Eye (tissue), 1 donor: ENCODE measurements around the gene BCAM.
"Not testable (repeated sequence)": the region's sequence is repeated elsewhere in the genome, so short reads cannot be mapped to it uniquely, and the experiment has no call there.

Experiments
- DNase-seq: peaks from one replicate; pipeline ENCODE4 v3.0.0-alpha.2; 2015

BCAM gene

DNA sequence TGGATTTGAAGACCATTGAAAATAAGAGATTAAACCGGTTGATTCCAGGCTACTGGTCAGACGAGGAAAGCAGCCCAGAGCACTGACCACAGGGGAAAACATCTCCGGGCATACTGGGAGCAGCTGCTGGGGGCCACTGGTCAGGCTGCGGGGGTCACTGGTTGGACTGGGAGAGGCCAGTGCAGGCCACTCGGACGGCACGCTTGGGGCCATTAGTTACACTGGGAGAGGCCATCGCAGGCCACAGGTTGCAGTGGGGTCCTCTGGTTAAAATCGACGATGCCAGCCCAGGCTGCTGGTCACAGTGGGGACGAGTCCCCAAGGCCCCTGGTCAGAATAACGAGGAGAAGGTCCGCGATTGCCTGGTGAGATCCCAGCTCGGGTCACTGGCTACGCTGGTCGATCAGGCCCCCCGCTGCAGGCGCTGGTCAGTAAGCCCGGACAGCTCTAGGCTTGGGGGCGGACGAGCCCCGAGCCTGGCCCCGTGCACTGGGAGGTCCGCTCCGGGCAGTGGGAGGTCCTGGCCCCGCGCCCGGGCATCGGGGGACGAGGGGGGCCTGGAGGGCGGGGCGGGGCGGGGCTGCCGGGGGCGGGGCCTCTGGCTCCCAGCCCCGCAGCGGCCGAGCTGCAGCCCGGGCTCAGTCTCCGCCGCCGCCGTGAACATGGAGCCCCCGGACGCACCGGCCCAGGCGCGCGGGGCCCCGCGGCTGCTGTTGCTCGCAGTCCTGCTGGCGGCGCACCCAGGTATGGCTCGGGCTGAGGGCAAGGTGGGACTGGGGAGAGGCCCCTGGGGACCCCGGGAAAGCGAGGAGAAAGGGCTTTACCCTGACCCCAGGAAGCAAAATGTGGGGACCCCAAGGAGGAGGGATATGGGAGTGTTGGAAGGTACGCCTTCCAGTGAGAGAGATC lies at the start of gene BCAM:
Gene BCAM (plus strand): TSS at position 641 of the 909 bp plus-strand sequence. CDS start 22 bp downstream, at position 663.
- DNase-seq, result peak; percentile 83

- no peak for DNase-seq
These were observed 46.9 kb upstream of the BCAM start for GRCh38 chr19:44762038-44762437.

GRCh38 chr19:44765033-44765948 lies 43.6 kb upstream of the BCAM start:
- no peak for DNase-seq

DNA sequence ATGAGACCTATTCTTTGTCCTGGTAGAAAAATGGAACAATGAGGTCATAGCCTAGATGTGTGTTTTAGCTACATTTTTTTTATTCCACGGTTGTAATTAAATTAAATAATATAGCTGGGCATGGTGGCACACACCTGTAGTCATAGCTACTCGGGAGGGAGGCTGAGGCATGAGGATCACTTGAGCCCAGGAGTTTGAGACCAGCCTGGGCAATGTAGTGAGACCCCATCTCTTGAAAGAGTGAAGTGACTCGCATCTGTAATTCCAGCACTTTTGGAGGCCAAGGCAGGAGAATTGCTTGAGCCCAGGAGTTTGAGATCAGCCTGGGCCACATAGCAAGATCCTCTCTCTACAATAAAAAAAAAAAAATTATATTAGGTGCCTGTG lies 43.0 kb upstream of the BCAM start:
- no peak for DNase-seq

DNA sequence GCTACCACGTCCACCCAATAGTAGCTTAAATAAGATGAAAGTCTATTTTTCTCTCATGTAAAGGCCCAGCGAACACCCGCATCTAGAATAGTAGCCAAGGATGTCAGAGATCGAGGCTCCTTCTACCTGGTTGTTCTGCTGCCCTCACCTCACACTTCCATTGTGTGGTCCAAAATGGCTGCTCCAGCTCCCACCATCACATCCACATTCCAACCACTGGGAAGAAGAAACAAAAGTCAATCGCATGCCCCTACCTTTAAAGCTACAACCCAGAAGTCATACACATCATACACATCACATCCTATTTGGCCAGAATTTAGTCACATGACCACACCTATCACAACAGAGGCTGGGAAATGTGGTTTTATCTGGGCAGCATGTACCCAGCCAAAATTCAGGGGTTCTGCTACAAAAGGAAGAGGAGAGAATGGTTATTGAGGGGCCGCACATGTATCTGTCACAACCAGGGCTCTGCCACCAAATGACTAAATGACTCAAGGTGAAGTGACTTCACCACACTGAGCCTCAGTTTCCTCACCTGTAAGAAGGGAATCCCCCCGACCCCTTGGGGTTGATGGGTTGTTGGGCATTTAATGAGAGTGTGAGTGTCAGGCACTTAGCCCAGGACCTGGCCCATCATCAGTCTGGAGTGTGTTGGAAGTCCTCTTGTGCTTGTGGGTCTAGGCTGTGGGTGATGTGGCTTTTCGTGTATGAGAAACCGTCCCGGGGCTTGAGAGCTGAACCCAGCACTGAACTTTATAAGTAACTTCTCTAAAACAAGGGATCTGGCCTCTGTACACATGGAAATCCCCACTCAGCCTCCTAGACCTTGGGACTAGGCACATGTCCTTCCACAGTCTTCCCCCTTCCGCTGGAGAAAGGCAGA lies 41.4 kb upstream of the BCAM start:
- no peak for DNase-seq

- peak; percentile 94 for DNase-seq
These were observed 38.2 kb upstream of the BCAM start for GRCh38 chr19:44770550-44771257.

- not testable (repeated sequence) for DNase-seq
These were observed 36.8 kb upstream of the BCAM start for GRCh38 chr19:44772144-44772543.

- DNase-seq, result no peak
These were observed 35.9 kb upstream of the BCAM start for GRCh38 chr19:44772959-44773358.

DNA sequence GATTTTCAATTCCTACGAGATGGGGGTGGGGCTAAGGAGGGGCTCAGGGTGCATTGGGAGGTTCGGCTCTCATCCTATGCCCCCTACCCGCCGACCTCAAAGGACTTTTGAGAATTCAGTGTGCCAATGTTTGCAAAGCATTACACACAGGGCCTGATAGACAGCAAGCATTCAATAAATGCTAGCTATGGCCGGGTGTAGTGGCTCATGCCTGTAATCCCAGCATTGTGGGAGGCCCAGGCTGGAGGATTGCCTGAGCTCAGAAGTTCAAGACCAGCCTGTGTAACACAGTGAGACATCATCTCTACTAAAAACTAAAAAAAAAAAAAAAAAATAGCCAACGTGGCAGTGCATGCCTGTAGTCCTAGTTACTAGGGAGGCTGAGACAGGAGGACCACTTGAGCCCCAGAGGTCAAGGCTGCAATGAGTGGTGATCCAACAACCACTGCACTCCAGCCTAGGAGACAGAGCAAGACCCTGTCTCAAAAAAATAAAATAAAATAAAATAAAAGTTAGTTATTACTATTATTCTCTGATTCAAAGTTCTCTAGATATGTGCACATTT lies 33.1 kb upstream of the BCAM start:
- DNase-seq, result no peak

DNA sequence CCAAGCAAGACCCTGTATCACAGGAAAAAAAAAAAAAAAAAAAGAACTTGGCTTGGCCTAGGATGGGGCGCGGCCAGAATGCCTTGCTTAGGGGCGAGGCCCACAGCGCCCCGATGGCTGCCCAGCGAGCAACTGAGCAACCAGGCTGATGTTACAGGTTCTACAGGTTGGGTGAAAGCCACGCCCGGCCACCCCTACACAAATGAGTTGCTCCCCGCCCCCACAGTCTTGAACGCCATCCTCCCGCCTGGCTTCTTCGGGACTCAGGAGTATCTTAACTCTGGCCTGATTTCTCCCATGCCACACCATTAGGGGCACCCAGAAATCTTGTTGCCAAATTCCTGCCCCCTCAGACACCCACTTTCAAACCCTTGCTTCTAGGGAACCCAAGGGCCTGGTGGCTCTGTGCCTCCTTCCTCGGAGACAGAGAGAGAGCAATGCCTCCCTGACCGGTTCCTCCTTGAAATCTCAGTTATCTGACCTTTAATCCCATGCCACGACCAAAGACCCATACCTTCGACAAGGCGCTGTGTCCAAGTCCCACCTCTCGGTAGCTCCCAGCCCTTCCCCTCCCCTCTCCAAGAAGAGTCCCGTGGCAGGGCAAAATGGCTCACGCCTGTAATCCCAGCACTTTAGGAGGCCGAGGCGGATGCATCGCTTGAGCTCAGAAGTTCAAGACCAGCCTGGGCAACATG lies 32.4 kb upstream of the BCAM start:
- no peak for DNase-seq

DNA sequence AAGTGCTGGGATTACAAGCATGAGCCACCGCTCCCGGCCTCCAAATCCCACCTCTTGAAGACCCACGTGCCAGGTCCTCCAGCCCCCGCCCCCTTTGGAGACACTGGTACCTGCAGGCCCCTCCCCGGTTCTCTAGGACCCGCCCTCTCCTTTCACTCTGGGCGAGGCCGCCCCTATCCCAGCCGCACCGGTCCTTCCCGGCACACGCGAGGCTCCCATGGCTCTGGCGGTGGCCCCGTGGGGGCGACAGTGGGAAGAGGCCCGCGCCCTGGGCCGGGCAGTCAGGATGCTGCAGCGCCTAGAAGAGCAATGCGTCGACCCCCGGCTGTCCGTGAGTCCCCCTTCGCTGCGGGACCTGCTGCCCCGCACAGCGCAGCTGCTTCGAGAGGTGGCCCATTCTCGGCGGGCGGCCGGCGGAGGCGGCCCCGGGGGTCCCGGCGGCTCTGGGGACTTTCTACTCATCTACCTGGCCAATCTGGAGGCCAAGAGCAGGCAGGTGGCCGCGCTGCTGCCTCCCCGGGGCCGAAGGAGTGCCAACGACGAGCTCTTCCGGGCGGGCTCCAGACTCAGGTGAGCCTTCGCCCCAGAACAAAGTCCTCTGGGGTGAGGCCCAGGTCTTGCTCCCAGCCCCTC lies 31.1 kb upstream of the BCAM start, which contains the start of gene CBLC:
Gene CBLC (plus strand): TSS at position 176 of the 633 bp plus-strand sequence. CDS start 42 bp downstream, at position 218.
- no peak for DNase-seq

DNA sequence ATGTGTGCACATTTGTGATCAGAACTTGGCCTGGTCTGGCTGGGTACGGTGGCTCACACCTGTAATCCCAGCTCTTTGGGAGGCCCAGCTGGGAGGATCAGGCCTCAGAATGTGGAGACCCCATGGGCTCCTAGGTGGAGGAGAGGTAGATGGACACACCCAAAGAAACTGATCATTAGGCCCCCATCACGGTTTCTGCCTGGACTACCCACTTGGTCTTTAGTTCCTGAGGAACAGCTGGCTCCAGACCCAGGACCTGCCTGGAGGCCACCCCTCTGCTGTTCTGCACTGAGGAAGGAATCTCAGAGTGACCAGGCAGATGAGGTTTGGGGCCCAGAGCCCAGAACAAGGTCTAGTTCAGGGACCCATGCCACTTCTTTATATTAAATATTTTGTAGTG lies 29.8 kb upstream of the BCAM start:
- no peak for DNase-seq

DNA sequence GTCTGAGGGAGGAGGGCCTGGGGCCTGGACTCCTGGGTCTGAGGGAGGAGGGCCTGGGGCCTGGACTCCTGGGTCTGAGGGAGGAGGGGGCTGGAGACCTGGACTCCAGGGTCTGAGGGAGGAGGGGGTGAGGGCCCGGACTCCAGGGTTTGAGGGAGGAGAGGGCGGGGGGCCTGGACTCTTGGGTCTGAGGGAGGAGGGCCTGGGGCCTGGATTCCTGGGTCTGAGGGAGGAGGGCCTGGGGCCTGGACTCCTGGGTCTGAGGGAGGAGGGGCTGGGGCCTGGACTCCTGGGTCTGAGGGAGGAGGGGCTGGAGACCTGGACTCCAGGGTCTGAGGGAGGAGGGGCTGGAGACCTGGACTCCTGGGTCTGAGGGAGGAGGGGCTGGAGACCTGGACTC lies 27.2 kb upstream of the BCAM start:
- DNase-seq, result not testable (repeated sequence)

DNA sequence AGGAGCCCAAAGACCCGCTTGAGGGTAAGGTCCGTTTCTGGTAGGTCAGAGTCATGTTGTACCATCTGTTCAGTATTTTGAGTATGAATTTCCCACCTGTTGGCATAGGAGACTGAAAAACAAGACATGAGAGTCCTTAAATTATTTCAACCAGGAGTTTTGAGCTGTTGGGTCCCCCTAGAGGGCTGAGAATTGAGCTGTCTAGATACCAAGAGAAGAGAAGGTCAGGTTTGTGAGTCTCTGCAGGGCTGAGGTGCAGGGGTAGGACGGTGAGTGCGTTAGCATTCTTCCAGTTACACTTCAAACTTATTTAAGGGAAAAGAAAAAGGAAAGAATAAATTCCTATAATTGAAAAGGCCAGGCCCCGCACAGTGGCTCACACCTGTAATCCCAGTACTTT lies 26.2 kb upstream of the BCAM start:
- no peak for DNase-seq

GRCh38 chr19:44783545-44783944 lies 25.4 kb upstream of the BCAM start:
- DNase-seq, result no peak

DNA sequence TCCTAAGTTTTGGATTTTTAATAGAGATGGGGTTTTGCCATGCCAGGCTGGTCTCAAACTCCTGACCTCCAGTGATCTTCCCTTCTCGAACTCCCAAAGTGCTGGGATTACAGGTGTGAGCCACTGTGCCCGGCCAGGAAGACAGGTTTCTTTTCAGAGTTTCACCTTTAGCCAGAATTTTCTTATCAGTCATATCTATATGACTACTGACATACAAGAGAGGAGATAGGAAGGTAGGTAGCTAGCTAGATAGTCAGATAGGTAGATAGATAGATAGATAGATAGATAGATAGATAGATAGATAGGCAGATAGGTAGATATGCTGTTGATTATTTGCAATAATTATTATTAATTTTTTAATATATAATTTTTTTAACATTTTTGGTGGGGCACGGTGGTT lies 23.6 kb upstream of the BCAM start:
- no peak for DNase-seq

DNA sequence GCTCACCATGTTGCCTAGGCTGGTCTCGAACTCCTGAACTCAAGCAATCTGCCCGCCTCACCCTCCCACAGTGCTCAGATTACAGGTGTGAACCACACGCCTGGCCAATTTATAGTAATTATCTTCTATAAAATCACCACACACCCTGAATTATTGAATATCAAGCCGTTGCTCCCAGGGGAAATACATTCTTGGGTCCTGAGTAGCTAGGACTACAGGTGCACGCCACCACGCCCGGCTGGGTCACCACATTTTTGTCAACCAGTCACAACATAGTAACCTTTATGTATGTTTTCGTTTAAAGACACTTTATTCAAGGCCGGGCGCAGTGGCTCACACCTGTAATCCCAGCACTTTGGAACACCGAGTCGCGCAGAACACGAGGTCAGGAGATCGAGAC lies 22.9 kb upstream of the BCAM start:
- no peak for DNase-seq

- no peak for DNase-seq
These were observed 19.9 kb upstream of the BCAM start for GRCh38 chr19:44788971-44789370.

DNA sequence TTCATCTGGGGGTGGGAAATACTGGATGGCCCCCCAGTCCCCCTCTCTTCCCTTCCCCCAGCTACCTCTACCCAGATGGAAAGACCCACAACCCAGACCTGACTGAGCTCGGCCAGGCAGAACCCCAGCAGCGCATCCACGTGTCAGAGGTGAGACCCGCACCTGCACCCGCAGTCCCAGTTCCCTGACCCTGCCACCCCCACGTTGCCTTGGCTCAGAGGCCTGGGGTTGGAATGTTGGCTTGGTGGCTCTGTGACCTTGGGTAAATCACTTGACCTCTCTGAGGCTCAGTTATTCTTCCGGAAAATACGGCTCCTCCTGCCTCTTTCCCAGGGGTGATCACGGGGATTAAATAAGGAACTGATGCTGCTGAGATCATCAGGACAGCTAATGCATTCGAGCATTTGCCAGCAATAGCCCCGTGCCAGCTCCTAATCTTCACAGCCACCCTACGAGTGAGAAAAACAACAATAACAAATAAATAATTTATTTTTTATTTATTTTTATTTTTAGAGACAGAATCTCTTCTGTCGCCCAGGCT lies 18.9 kb upstream of the BCAM start:
- no peak for DNase-seq

- DNase-seq, result peak; percentile 4
These were observed 16.6 kb upstream of the BCAM start for GRCh38 chr19:44792281-44792680.
